SHP77 treated with DMSO at 0.1 percent for 48 hours (cell line): ENCODE data around the gene OSBPL8.

Source experiments
- DNase-seq: peaks from one replicate; lab custom pipeline; 2025; lab: John Stamatoyannopoulos, UW

OSBPL8 gene, protein sequence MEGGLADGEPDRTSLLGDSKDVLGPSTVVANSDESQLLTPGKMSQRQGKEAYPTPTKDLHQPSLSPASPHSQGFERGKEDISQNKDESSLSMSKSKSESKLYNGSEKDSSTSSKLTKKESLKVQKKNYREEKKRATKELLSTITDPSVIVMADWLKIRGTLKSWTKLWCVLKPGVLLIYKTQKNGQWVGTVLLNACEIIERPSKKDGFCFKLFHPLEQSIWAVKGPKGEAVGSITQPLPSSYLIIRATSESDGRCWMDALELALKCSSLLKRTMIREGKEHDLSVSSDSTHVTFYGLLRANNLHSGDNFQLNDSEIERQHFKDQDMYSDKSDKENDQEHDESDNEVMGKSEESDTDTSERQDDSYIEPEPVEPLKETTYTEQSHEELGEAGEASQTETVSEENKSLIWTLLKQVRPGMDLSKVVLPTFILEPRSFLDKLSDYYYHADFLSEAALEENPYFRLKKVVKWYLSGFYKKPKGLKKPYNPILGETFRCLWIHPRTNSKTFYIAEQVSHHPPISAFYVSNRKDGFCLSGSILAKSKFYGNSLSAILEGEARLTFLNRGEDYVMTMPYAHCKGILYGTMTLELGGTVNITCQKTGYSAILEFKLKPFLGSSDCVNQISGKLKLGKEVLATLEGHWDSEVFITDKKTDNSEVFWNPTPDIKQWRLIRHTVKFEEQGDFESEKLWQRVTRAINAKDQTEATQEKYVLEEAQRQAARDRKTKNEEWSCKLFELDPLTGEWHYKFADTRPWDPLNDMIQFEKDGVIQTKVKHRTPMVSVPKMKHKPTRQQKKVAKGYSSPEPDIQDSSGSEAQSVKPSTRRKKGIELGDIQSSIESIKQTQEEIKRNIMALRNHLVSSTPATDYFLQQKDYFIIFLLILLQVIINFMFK

DNA sequence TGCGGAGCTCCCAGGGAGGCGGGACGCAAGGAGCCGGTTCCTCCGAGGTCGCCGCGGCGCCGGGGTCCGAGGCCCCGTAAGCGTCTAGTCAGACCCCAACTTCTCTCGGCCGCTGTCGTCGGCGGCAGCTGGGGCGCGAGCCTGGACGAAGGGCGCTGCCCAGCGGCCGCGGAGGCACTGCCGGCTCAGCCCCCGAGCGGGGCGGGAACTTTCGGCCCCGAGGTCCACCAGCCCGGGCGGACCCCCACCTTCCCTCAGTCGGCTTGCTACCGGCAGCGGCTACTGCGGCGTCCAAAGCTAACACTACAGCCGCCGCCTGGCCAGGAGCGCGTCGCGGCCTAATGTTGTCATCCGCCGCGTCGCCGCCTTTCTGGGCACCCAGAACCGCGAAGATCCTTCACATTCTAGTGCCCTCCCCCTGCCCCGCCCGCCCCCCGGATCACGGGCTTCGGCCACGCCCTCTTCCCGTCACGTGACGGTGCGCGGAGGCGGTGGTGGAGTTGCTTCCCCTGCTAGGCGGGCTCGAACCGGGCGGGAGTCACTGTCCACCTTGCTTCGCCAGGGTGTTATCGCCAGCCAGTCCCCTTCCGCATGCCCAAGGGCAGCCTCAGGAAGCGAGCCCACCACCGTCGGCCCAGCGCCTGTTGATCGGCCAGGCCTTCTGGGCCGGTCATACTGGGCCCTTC is at the start of gene OSBPL8:
Gene OSBPL8, minus strand, starts transcription at position 372 of the 686 bp plus-strand sequence. CDS start 72,220 bp downstream, outside the sequence.
- peak; percentile 83 for DNase-seq

DNA sequence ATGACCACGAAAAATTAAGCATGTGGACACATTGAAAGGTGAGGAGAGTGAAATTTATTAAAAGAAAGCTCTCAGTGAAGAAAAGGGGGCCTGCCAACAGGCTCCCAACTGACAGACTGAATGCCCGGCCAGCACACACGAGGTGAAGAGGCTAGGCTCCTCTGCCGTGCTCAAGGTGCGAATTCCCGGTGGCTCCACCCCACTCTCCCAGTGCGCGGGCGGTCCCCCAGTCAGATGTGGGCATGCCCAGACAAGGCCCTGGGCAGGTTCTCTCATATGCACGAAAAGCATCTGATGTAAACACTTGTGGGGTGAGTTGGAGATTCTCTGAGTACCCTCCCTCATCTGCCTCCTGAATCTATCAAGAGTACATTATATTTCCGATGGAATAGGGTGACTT is 48.5 kb upstream of the OSBPL8 start:
- no peak for DNase-seq

DNA sequence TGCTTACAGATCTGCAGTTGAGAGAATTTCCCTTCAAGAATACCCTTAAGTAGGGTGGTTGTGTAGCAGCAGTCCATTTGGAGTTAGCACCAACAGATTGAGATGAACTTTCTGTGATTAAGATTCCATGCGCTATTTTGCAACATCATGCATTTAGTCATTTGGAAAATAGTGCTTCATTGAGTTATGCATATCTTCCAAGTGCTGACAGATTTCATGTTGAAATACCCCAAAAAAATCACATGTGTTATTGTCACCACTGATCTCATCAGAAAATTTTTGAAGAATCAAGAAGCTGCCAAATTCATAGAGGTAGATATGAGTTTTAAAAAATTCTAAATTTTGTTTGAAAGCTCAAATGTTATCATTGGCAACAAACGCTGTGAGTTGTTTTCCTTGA is 35.5 kb upstream of the OSBPL8 start:
- no peak for DNase-seq

DNA sequence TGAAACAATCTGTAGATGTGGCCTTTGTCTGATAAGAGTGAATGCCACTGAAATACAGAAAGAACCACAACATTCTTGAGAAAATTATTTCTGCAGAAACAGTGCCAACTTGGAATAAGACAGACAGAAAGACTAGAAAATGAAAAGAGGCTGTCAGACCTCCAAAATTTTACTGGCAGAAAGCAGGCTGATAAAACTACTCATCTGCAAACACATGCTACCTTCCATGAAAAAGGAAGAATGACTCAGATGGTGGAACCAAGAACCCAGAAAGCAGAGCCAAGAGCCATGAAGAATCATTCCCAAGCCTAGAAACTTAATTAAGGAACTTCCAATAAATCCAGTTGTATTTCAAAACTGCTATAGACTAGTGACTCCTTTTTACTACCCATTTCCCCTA is 31.9 kb upstream of the OSBPL8 start:
- no peak for DNase-seq

DNA sequence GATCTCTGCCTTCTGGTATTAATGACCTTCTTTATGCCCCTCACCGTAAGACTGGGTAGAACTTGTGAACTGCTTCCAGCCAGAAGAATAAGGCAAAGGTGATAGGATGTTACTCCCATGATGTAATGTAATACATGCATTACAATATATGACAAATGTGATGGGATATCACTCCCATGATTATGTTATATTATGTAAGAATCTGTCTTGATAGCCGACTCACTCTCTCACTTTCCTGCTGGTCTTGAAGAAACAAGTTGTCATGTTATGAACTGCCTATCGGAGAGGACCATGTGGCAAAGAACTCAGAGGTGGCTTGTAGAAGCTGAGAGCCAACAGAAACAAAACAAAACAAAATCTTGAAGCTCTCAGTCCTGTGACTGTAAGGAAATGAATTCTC is 30.6 kb upstream of the OSBPL8 start:
- DNase-seq: no peak

DNA sequence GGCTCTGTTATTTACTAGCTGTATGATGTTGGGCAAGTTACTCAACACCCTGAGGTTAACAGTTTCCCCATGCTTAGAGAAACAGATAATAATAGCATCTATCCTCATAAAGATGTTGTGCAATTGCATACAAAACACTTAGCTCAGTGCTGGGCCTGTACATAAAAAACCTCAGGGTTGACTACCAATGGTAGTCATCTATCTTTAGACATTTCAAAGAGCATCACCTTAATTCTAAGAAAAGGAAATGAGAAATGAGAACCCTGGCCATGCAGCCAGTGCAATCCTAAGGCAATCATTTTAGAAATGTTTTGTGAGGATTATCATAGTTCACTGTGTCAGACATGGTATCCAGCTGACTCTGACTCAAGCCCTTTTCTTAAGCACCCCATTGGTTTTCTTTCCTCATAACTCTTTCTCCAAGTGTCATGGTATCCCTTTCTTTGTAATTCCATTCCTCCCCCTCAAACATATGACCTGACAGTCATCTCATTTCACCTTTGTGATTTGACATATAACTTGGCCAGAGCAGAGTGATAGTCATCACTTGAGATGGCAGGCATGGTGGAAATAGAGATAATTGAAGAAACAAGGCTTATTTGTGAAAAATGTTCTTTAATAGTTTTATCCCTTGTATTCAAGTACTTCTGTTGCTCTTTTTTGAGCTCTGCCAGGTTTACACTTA is 29.5 kb upstream of the OSBPL8 start:
- no peak for DNase-seq

DNA sequence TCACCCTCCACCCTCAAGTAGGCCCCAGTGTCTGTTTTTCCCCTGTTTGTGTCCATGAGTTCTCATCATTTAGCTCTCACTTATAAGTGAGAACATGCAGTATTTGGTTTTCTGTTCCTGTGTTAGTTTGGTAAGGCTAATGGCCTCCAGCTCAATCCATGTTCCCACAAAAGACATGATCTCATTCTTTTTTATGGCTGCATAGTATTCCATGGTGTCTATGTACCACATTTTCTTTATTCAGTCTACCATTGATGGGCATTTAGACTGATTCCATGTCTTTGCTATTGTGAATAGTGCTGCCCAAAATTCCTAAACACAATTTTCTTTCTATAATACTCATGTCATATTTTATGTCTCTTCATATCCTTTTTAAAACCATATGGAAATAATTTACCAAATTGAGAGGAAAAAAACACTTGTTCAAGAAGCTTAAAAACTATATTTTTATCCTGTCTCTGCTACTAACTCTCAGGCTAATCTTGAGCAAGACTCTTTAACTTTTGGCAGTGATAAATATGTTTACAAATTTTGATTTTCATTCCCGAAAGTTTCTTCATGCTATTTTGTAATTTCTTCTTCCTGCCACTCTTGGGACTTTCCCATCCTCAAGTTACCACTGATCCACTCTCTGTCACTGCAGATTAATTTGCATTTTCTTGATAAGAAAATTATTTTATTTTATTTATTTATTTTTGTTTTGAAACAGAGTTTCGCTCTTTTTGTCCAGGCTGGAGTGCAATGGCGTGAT is 28.0 kb upstream of the OSBPL8 start:
- DNase-seq: no peak

DNA sequence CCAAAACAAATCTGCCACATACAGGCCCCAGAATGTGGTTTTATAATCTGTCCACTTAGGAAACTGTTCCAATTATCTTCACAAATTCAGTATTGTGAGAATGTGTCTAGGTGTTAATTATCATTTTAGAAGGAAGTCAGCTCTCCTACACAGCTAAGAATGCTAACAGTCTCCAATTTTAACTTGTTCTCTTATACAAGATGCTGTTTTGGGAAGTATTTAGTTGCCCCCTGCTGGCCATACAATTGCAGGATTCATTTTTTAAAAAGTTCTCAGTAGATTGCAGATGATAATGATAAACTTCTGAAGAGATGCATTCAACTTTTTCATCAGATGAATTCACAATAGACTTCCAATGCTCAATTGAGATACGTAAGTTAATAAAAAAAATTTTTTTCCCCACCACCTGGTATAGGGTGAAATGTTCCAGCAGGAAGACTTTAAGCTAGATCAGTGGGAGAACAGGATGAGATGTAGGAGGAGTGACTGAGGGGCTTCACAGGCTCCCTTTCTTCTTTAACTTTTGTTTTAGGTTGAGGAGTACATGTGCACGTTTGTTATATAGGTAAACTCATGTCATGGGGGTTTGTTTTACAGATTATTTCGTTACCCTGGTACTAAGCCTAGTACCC is 27.3 kb upstream of the OSBPL8 start:
- DNase-seq: peak; percentile 7

DNA sequence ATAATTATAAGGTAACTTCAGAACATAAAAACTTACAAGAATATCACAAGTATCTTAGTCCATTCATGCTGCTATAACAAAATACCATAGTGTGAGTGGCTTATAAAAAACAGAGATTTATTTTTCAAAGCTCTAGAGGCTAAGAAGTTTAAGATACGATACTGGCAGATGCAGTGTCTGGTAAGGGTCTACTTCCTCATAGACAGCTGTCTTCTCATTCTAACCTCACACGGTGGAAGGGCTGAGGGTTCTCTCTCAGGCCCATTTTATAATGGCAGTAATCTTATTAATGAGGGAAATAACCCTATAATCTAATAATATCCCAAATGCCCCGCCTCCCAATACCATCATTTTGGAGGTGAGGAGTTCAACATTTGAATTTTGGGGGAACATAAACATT is 23.7 kb upstream of the OSBPL8 start:
- no peak for DNase-seq

DNA sequence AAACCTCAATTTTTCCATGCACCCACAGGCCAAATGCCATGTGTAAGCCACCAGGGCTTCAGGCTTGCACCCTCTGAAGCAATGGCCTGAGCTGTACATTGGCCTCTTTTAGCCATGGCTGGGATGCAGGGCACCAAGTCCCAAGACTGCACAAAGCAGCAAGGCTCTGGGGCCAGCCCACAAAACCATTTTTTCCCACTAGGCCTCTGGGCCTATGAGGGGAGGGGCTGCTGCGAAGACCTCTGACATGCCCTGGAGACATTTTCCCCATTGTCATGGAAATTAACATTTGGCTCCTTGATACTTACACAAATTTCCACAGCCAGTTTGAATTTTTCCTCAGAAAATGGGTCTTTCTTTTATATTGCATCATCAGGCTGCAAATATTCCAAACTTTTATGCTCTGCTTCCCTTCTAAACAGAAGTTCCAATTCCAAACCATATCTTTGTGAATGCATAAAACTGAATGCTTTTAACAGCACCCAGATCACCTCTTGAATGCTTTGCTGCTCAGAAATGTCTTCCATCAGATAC is 14.3 kb upstream of the OSBPL8 start:
- DNase-seq: no peak

DNA sequence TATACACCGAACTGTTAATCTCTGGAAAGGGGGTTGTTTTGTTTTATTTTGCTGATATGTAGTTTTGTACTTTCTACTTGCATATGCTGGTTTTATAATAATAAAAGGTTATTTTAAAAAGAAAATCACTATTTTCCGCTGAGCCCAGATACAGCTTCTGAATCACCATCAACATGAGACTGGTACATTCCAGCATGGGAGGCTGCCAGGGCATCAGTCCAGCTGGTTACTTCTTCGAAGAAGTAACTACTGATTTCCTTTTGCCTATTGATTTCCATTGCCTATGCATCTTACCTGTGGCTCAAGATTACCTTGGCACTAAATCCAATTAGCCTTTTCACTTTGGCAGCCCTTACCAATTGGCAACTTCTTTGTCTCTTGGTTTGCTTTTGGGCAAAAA is 11.7 kb upstream of the OSBPL8 start:
- no peak for DNase-seq

DNA sequence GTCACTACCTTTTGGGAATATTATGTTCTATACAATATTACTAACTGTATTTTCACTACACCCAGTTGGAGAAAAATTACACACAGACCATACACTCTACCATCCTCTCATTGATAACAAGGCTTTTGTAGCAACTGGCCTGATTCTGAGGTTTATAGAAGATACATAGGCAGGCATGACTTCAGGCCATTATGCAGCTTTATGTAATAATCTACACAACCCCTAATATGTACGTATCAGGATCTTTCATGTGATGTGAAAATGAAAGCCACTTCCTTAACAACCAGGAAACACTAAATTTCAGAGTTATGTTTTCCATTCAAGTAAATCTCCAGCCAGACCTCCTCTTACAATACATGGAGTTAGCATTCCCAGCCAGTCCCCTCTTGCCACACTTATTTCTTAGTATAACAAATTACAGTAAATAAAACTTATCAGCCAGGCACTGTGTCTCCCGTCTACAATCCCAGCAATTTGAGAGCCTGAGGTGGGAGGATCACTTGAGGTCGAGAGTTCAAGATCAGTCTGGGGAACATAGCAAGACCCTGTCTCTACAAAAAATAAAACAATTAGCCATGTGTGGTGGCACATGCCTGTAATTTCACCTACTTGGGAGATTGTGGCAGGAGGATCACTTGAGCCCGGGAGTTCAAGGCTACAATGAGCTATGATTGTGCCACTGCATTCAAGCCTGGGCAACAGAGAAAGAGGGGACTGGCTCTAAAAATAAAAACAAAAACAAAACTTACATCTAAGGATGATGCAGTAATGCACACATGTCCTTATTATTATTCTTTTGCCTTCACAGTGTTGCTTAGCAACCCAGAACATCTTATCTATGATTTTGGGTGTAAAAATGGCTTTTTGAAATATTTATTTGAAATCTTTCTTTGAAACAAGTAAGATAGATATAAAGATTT is 10.4 kb upstream of the OSBPL8 start:
- no peak for DNase-seq

DNA sequence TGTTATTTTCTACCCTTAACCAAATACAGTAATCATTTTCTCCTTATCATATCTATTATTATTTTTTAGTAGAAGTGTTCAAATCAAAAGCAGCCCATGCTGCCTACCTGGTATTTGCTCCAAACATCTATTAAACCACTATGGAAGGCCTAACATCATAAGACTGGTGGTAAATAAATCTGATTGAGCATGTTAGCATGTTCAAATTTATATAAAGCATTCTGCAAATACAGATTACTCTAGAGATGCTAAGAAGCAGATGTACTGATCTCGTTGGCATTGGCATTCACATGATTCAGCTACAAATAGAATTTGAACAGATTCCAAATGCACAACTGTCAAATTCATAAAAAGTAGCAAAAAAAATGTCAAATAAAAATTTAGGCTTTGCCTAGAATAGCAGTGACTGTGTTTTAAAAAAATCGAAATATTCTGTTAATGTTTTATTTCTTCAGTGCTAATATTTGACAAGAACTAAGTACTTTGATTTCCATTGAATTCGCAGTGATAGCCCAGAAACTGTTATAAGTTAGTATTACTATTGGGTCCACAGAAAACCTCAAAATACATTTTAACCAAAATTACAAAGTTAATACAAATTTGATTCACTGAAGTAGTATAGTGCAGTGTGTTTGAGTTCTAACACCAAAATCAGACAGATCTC is 9.4 kb upstream of the OSBPL8 start:
- DNase-seq: no peak

DNA sequence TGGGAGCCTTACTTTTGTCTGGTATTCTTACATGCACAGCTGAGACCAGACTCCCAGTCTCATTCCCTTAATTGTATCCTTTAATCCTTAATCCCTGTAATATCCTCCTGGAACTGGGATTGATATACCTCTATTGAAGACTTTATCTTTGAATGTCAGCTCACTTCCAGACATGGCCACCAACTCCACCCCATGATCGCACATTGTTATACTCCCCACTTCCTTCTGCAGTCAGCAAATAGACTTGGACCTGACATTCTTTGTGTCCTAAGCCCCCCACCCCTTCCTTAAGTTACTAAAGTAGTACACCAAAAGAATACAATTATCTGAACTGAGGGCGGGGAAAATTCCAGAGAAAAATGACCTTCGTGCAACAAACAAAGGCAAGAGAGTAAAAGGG is 8.6 kb upstream of the OSBPL8 start:
- DNase-seq: no peak

DNA sequence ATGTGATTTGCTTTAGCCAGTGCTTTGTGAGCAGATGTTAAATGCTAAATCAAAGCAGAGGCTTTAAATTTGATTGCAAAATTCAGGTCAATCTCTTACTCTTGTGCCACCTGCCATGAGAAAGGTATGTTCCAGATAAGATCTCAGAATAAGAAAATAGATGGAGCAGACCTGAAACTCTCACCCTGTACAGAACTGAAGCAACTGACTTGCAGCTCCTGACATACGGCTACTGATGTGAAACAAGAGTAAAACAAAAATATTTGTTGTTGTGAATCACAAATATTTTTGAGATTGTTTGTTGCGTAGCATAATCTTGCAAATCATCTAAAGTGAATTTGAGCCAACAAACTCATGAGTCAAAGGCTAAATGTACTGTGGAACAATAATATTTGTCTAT is 3.5 kb upstream of the OSBPL8 start:
- no peak for DNase-seq

DNA sequence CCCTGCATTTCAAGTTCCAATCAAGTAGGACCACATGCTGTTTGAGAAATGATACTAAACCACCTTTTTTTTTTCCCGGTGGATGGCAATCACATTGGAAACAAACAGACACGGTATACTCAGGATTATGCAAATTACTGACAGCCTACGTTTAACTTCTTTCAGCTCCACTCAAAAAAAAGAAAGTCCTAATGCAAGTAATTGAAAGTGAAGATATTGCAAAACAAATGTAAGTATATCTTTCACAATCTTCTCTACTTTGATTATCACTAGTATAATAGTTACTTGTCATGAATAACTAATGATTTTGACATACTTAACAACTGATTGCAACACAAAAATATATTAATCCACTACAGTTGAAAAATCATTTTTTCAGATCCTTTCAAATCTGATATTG is 2.6 kb upstream of the OSBPL8 start:
- no peak for DNase-seq

DNA sequence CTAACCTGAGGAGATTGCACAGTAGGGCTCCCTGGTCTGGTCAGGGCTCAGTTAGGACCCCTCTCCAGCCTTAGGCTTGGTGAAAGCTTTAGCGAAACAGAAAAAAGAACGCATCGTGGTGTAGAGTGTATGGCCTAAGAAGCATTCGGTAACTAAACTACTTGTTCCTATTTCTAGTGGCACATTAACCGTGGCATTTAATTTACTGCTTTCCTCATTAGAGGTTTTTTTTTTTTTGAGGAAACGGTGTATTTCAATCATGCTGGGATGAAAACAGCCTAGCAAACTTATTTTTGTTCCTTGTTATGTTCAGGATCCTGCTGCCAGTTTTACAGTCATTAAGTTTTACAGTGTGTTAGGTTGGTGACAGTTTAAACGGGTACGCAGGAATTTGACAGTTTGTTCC is 518 bp upstream of the OSBPL8 start:
- DNase-seq: peak; percentile 23

DNA sequence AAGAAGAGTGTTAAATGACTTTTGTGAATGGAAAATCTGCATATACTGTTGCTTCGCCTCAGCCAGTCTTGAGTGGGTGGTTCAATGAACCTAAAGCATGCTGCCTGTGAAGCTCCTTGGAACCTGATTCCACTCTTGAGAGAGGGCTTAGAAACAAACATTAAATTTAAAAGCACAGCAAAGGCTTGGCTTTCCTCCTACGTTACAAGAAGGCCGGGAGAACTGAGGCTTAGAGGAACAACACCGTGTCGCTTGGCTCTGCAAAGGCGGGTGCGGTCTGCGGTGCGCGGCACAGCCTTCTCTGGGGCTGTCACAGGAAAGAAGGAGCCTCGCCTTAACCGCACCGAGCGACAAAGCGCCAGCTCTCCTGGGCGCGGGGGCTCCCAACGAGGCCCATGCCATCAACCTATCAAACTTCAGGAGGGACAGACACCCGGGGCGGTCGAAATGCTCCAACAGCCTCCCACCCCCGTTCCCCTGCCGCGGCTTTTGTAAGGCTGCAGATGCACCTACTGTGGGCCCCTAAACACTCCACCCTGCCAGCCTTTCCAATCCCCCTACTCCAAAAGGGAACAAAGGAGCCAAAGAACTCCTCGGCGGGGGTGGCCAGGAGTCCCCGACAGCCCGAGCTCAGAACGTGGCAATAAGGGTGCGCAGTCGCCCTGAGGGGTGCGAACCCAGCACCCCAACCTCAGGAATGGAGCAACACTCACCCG is 729 bp downstream of the OSBPL8 start:
- DNase-seq: peak; percentile 37
